ENCODE data around the gene PTPRM.
"Not testable (repeated sequence)": the region's sequence is repeated elsewhere in the genome, so short reads cannot be mapped to it uniquely, and the experiment has no call there.

PTPRM gene

DNA sequence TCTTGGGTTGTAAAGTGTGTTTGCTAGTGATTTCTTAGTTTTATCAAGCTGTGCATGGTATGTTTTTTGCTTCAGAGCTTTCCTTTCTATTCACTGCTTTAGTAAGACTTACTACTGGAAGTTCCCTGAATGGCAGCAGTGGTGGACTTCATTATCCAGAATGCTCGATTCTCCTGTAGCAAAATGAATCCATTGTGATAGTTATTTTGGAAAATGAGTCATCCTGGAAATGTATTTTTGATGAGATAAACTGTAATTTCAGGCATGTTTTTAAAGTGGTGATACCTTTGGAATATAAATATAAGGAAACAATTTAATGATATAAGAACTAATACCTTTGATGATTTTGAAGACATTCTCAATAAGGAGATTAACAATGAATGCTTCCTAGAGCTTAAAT is 387.1 kb downstream of the PTPRM start:
- Histone ChIP-seq H3K4me1 (peaks cover 0 to 12% (median 0%) of the 10 kb centered on the region in 4 donors), H3K27me3 (no peaks in the 10 kb centered on the region), H3K36me3 (peaks cover 0 to 7% (median 0%) of the 10 kb centered on the region in 3 donors), H3K4me3 (no peak overlapping the region), H3K9me3 (no peaks in the 10 kb centered on the region), H3K27ac (no peak overlapping the region)
- no peak for TF ChIP-seq CTCF (IDR thresholded peaks at IDR 0.05)
- no peak for DNase-seq
- intact Hi-C loops (cut with DNase I; ENCODE audit: low total_unique reads): no loop called here

DNA sequence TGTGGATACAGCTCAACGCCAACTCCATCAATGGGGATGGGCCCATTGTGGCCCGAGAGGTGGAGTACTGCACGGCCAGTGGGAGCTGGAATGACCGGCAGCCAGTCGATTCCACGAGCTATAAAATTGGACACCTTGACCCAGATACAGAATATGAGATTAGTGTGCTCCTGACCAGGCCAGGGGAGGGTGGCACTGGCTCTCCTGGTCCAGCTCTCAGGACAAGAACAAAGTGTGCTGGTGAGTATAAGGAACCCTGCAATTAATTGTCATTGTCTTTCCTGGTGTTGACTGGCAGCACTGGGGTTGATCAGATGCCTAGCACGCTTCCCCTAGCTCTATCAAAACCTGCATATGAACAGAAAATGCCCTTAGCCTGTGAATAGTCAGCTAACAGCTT is 388.1 kb downstream of the PTPRM start:
- DNase-seq: no peak
- peaks cover 0 to 1% (median 0%) of the 10 kb centered on the region in 3 donors for H3K36me3 ChIP-seq
- no peaks in the 10 kb centered on the region for H3K27me3 ChIP-seq
- no peak for TF ChIP-seq CTCF (IDR thresholded peaks at IDR 0.05)
- H3K4me3 ChIP-seq: no peak overlapping the region
- no peak overlapping the region for H3K27ac ChIP-seq
- H3K4me1 ChIP-seq: peaks cover 0 to 13% (median 0%) of the 10 kb centered on the region in 4 donors
- no peaks in the 10 kb centered on the region for H3K9me3 ChIP-seq
- intact Hi-C loops (cut with DNase I; ENCODE audit: low total_unique reads): no loop called here

GRCh38 chr18:7957297-7957696 is 390.2 kb downstream of the PTPRM start:
- DNase-seq: no peak
- H3K27ac ChIP-seq: no peak overlapping the region
- no peak overlapping the region for H3K4me3 ChIP-seq
- intact Hi-C loops (cut with DNase I; ENCODE audit: low total_unique reads): no loop called here
- no peaks in the 10 kb centered on the region for H3K36me3 ChIP-seq
- no peak for TF ChIP-seq CTCF (IDR thresholded peaks at IDR 0.05)
- H3K27me3 ChIP-seq: no peaks in the 10 kb centered on the region
- H3K9me3 ChIP-seq: no peaks in the 10 kb centered on the region
- peaks cover 0 to 13% (median 0%) of the 10 kb centered on the region in 4 donors for H3K4me1 ChIP-seq

- no peak for TF ChIP-seq CTCF (IDR thresholded peaks at IDR 0.05)
- DNase-seq: no peak
- Histone ChIP-seq H3K4me1 (peaks cover 0 to 15% (median 1%) of the 10 kb centered on the region in 4 donors), H3K9me3 (no peaks in the 10 kb centered on the region), H3K27me3 (no peaks in the 10 kb centered on the region), H3K27ac (no peak overlapping the region), H3K4me3 (peak overlapping the region in 1 of 2 donors; percentile 7), H3K36me3 (no peaks in the 10 kb centered on the region)
- intact Hi-C loops (cut with DNase I; ENCODE audit: low total_unique reads): no loop called here
These were observed 391.2 kb downstream of the PTPRM start for GRCh38 chr18:7958081-7958896.

DNA sequence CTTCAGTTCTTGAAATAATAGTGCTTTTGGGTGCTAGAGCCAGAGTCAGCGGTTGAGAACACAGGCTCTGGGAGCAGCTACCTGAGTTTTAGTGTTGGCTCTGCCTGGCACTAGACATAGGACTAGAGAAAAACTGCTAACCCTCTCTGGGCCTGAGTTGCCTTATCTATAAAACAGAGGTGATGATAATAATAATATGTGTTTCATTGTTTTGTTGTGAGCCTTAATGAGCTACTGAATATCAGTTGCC is 391.7 kb downstream of the PTPRM start:
- no peak for TF ChIP-seq CTCF (IDR thresholded peaks at IDR 0.05)
- DNase-seq: no peak
- H3K4me3 ChIP-seq: no peak overlapping the region
- no peaks in the 10 kb centered on the region for H3K36me3 ChIP-seq
- H3K27me3 ChIP-seq: no peaks in the 10 kb centered on the region
- no peak overlapping the region for H3K27ac ChIP-seq
- peaks cover 0 to 20% (median 1%) of the 10 kb centered on the region in 4 donors for H3K4me1 ChIP-seq
- H3K9me3 ChIP-seq: no peaks in the 10 kb centered on the region
- intact Hi-C loops (cut with DNase I; ENCODE audit: low total_unique reads): no loop called here

DNA sequence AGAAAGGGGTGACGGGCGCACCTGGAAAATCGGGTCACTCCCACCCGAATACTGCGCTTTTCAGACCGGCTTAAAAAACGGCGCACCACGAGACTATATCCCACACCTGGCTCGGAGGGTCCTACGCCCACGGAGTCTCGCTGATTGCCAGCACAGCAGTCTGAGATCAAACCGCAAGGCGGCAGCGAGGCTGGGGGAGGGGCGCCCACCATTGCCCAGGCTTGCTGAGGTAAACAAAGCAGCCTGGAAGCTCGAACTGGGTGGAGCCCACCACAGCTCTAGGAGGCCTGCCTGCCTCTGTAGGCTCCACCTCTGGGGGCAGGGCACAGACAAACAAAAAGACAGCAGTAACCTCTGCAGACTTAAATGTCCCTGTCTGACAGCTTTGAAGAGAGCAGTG is 399.6 kb downstream of the PTPRM start:
- H3K4me3 ChIP-seq; H3K9me3 ChIP-seq; DNase-seq; H3K27me3 ChIP-seq; H3K27ac ChIP-seq; H3K36me3 ChIP-seq; intact Hi-C loops (cut with DNase I; ENCODE audit: low total_unique reads): not testable (repeated sequence)
- peaks cover 0 to 15% (median 1%) of the 10 kb centered on the region in 4 donors for H3K4me1 ChIP-seq

Data from tibial artery (tissue), 4 donors.